CD14-positive monocyte (primary cell): ENCODE data around the gene RSPRY1. TPM values are rescaled to one million over a fixed set of nuclear protein-coding genes. Genes with fewer than 3 reads are reported as not detected.
A peak's percentile ranks its signal among the peaks of the same experiment; 100 is the strongest.

ENCODE experiments used
- DNase-seq, 3 donors: peaks; one replicate each; pipeline ENCODE4 v3.0.0-alpha.2; 2011 to 2022
- H2AFZ ChIP-seq: 2 replicates; pipeline ENCODE4 v1.6.0; 2012; ENCODE audit warnings: mild to moderate bottlenecking, low read depth, low read length, inconsistent platforms; ENCODE audit not compliant: insufficient read depth, poor library complexity, severe bottlenecking
- H3K27ac ChIP-seq, 2 donors: 1 replicate in 1 of 2; 2 replicates in 1 of 2; pipeline ENCODE4 v1.5.1; 2012 to 2013; ENCODE audit warnings: low read length in 2 of 2, control low read depth in 1 of 2, inconsistent platforms in 1 of 2, low read depth in 1 of 2, mild to moderate bottlenecking in 1 of 2
- H3K27me3 ChIP-seq, 2 donors: one replicate each; pipeline versions ENCODE4 v1.6.0 to v1.6.1; 2011 to 2013; ENCODE audit warnings: low read length in 2 of 2; ENCODE audit not compliant: control insufficient read depth in 2 of 2, insufficient read depth in 2 of 2
- H3K36me3 ChIP-seq, 2 donors: replicated peaks in 1 of 2; 1 replicate in 1 of 2; 2 replicates in 1 of 2; pipeline versions ENCODE4 v1.5.1 to v1.6.1; 2012 to 2013; ENCODE audit warnings: low read length in 2 of 2, control low read depth in 1 of 2, inconsistent platforms in 1 of 2, mild to moderate bottlenecking in 1 of 2; ENCODE audit not compliant: insufficient read depth in 2 of 2, control insufficient read depth in 1 of 2
- H3K4me1 ChIP-seq, 2 donors: 1 replicate in 1 of 2; 2 replicates in 1 of 2; pipeline versions ENCODE4 v1.5.1 to v1.6.1; 2012 to 2013; ENCODE audit warnings: low read length in 2 of 2, control low read depth in 1 of 2, inconsistent platforms in 1 of 2, mild to moderate bottlenecking in 1 of 2, moderate library complexity in 1 of 2; ENCODE audit not compliant: insufficient read depth in 2 of 2, control insufficient read depth in 1 of 2
- H3K4me2 ChIP-seq: replicated peaks from 2 replicates; pipeline ENCODE3; 2012; ENCODE audit warnings: low read length, moderate library complexity, mild to moderate bottlenecking; ENCODE audit not compliant: poor library complexity, severe bottlenecking; ENCODE audit errors: extremely low read depth
- H3K4me3 ChIP-seq, 3 experiments: fragments of 200-600 bp in 1 of 3; sonication (generic) in 1 of 3; replicated peaks in 1 of 3; 1 replicate in 2 of 3; 2 replicates in 1 of 3; pipeline ENCODE4 v1.5.1; 2011 to 2013; ENCODE audit warnings: low read length in 3 of 3, mild to moderate bottlenecking in 3 of 3, control low read depth in 2 of 3, low read depth in 2 of 3, inconsistent platforms in 1 of 3, moderate library complexity in 1 of 3
- H3K79me2 ChIP-seq: 2 replicates; pipeline ENCODE4 v1.6.0; 2012; ENCODE audit warnings: mild to moderate bottlenecking, control low read depth, inconsistent platforms, low read length, moderate library complexity; ENCODE audit not compliant: insufficient read depth
- H3K9ac ChIP-seq: 2 replicates; pipeline ENCODE4 v1.6.0; 2017; ENCODE audit warnings: low read length, mild to moderate bottlenecking; ENCODE audit not compliant: insufficient read depth, poor library complexity, severe bottlenecking
- H3K9me3 ChIP-seq, 2 donors: replicated peaks in 1 of 2; 1 replicate in 1 of 2; 2 replicates in 1 of 2; pipeline versions ENCODE4 v1.5.1 to v1.6.1; 2012 to 2013; ENCODE audit warnings: low read length in 2 of 2, control low read depth in 1 of 2; ENCODE audit not compliant: control insufficient read depth in 1 of 2, insufficient read depth in 1 of 2
- H4K20me1 ChIP-seq: 2 replicates; pipeline ENCODE4 v1.6.0; 2012; ENCODE audit warnings: mild to moderate bottlenecking, low read length, control low read depth, moderate library complexity; ENCODE audit not compliant: insufficient read depth
- H3K27ac Mint-ChIP-seq, 7 donors: one replicate each; pipeline ENCODE4 v1.8.0; 2020; ENCODE audit warnings: mild to moderate bottlenecking in 7 of 7, mixed read lengths in 7 of 7, moderate library complexity in 6 of 7, inconsistent platforms in 2 of 7
- H3K27me3 Mint-ChIP-seq, 3 donors: one replicate each; pipeline ENCODE4 v1.8.0; 2021 to 2022; ENCODE audit warnings: low read depth in 3 of 3, mild to moderate bottlenecking in 3 of 3, mixed read lengths in 3 of 3, moderate library complexity in 3 of 3, inconsistent platforms in 1 of 3
- H3K36me3 Mint-ChIP-seq, 2 donors: one replicate each; pipeline ENCODE4 v1.8.0; 2020; ENCODE audit warnings: mixed read lengths in 2 of 2, inconsistent platforms in 1 of 2, mild to moderate bottlenecking in 1 of 2
- H3K4me1 Mint-ChIP-seq: one replicate; pipeline ENCODE4 v1.8.0; 2020; ENCODE audit warnings: mild to moderate bottlenecking, mixed read lengths
- H3K4me3 Mint-ChIP-seq, 2 donors: one replicate each; pipeline ENCODE4 v1.8.0; 2020; ENCODE audit warnings: mild to moderate bottlenecking in 2 of 2, mixed read lengths in 2 of 2, moderate library complexity in 1 of 2
- H3K9me3 Mint-ChIP-seq, 7 donors: one replicate each; pipeline ENCODE4 v1.8.0; 2020 to 2022; ENCODE audit warnings: mixed read lengths in 7 of 7, mild to moderate bottlenecking in 6 of 7, moderate library complexity in 6 of 7, inconsistent platforms in 2 of 7
- CTCF ChIP-seq: fragments of 200-600 bp; IDR thresholded peaks from one replicate; pipeline ENCODE4 v1.8.0; 2022; ENCODE audit warnings: antibody characterized with exemption, mild to moderate bottlenecking
- WGBS: methylation state at CpG from one replicate; pipeline ENCODE4 v1.1.5; 2013; ENCODE audit warnings: missing lambda C conversion rate; ENCODE audit not compliant: insufficient coverage; 5-methylcytosine and 5-hydroxymethylcytosine counted together
- intact Hi-C, 2 donors: fragments of 100-400 bp; cut with micrococcal nuclease; formaldehyde crosslinking; loops; one replicate each; pipeline versions ENCODE4 v1.15.0 to v1.15.1; 2023
- polyA plus RNA-seq, 3 donors: library from polyadenylated mRNA; depleted of rRNA in 1 of 3; unstranded in 2 of 3; stranded (reverse) in 1 of 3; fragments of 300-500 nt in 2 of 3; fragments of >200 nt in 1 of 3; fragmentation: Illumina TruSeq in 2 of 3; gene quantifications; 1 replicate in 2 of 3; 2 replicates in 1 of 3; pipeline ENCODE4 v1.2.3, GENCODE V29; 2012 to 2021

The RSPRY1 gene
- polyA plus RNA-seq, 3 donors = 15.7 to 28.3 (median 21.3) TPM

- Mint-ChIP-seq H3K36me3 (peaks cover 4 to 14% of the 10 kb centered on the region in 2 donors), H3K9me3 (no peaks in the 10 kb centered on the region), H3K4me1 (peaks cover 40% of the 10 kb centered on the region), H3K27me3 (no peaks in the 10 kb centered on the region), H3K4me3 (peak overlapping the region; percentile 97 to 100), H3K27ac (peak overlapping the region; percentile 92 to 98 (median 96))
- Histone ChIP-seq H3K36me3 (peaks cover 0 to 14% of the 10 kb centered on the region in 2 donors), H3K79me2 (peaks cover 97% of the 10 kb centered on the region), H3K4me2 (peak overlapping the region; percentile 95), H3K27ac (peak overlapping the region; percentile 80 to 93), H3K4me3 (peak overlapping the region; percentile 74 to 99 (median 92)), H3K9me3 (no peaks in the 10 kb centered on the region), H4K20me1 (peaks cover 29% of the 10 kb centered on the region), H3K4me1 (peaks cover 24 to 30% of the 10 kb centered on the region in 2 donors), H3K27me3 (no peaks in the 10 kb centered on the region), H2AFZ (peak overlapping the region; percentile 93), H3K9ac (peak overlapping the region; percentile 97)
- WGBS = 37% methylated on average over 15 of the region's 15 CpGs
- peak in 1 of 3 donors; percentile 14 for DNase-seq
- TF ChIP-seq CTCF = no peak
- intact Hi-C loops = loop anchor here (5.0 to 10.0 kb wide), 6 partner anchors 60 to 580 kb away; partner anchors contain the start of genes ARL2BP (in 2 of the 2), CIAPIN1 (in 1 of the 2), COQ9 (in 1 of the 2) and CPNE2 (in 1 of the 2)
Measured at GRCh38 chr16:57184887-57185445, 1.2 kb upstream of the RSPRY1 start.

GRCh38 chr16:57185446-57185944 is 634 bp upstream of the RSPRY1 start:
- 0% methylated on average over 26 of the region's 37 CpGs for WGBS
- no peak for TF ChIP-seq CTCF

More at GRCh38 chr16:57185446-57185944, 634 bp upstream of the RSPRY1 start:
- Histone ChIP-seq H3K4me3 (peak overlapping the region; percentile 74 to 99 (median 92)), H3K4me1 (peaks cover 28 to 30% of the 10 kb centered on the region in 2 donors), H4K20me1 (peaks cover 30% of the 10 kb centered on the region), H3K9me3 (no peaks in the 10 kb centered on the region), H3K36me3 (peaks cover 0 to 10% of the 10 kb centered on the region in 2 donors), H2AFZ (peak overlapping the region; percentile 93), H3K79me2 (peaks cover 98% of the 10 kb centered on the region), H3K9ac (peak overlapping the region; percentile 97), H3K27me3 (no peaks in the 10 kb centered on the region), H3K4me2 (peak overlapping the region; percentile 95), H3K27ac (peak overlapping the region; percentile 80 to 93)
- intact Hi-C loops = loop anchor here (5.0 to 10.0 kb wide), 5 partner anchors 59 to 581 kb away; partner anchors contain the start of genes ARL2BP (in 2 of the 2), CIAPIN1 (in 1 of the 2), COQ9 (in 1 of the 2) and HERPUD1 (in 1 of the 2)
- Mint-ChIP-seq H3K4me1 (peaks cover 43% of the 10 kb centered on the region), H3K9me3 (no peaks in the 10 kb centered on the region), H3K4me3 (peak overlapping the region; percentile 97 to 100), H3K36me3 (peaks cover 4 to 14% of the 10 kb centered on the region in 2 donors), H3K27ac (peak overlapping the region; percentile 92 to 98 (median 96)), H3K27me3 (no peaks in the 10 kb centered on the region)
- DNase-seq = peak; percentile 22 to 42 (median 30)
